ENCODE data around the gene ARID2. TPM values are rescaled to one million over a fixed set of nuclear protein-coding genes. Genes with fewer than 3 reads are reported as not detected.
A peak's percentile ranks its signal among the peaks of the same experiment; 100 is the strongest.

Gene ARID2
- total RNA-seq, 1 donor from 2014 or later, result 63.6 TPM

DNA sequence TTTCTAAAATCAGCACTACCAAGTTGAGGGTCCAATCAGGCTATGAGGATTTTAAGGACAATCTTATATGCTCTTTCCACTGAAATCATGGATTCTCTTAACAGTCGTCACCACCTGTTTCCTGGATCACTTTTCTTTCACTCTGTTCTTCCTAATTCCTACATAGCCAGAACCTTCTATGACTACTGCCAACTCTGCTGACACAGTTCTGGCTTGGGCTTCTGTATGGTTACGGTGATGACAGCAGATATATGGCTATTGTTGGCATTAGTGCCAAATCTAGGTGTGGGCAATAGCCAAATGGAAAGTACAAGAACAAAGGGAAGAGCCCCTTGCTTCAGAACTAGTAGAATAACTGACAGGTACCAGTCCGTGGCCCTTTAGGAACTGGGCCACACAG lies 124.0 kb downstream of the ARID2 start:
- Mint-ChIP-seq H3K4me3 (ENCODE audit: low read depth) (no peak overlapping the region), H3K27ac (no peak overlapping the region), H3K4me1 (ENCODE audit: low read depth) (no peaks in the 10 kb centered on the region), H3K27me3 (no peaks in the 10 kb centered on the region), H3K9me3 (ENCODE audit: low read depth) (no peaks in the 10 kb centered on the region), H3K36me3 (ENCODE audit: insufficient read depth) (peaks cover 38% of the 10 kb centered on the region)
- TF ChIP-seq, protein P1, sequence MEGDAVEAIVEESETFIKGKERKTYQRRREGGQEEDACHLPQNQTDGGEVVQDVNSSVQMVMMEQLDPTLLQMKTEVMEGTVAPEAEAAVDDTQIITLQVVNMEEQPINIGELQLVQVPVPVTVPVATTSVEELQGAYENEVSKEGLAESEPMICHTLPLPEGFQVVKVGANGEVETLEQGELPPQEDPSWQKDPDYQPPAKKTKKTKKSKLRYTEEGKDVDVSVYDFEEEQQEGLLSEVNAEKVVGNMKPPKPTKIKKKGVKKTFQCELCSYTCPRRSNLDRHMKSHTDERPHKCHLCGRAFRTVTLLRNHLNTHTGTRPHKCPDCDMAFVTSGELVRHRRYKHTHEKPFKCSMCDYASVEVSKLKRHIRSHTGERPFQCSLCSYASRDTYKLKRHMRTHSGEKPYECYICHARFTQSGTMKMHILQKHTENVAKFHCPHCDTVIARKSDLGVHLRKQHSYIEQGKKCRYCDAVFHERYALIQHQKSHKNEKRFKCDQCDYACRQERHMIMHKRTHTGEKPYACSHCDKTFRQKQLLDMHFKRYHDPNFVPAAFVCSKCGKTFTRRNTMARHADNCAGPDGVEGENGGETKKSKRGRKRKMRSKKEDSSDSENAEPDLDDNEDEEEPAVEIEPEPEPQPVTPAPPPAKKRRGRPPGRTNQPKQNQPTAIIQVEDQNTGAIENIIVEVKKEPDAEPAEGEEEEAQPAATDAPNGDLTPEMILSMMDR (IDR thresholded peaks at IDR 0.05; ENCODE audit: unreplicated experiment), result no peak
- no peak for DNase-seq (ENCODE audit: low spot score, unreplicated experiment)

DNA sequence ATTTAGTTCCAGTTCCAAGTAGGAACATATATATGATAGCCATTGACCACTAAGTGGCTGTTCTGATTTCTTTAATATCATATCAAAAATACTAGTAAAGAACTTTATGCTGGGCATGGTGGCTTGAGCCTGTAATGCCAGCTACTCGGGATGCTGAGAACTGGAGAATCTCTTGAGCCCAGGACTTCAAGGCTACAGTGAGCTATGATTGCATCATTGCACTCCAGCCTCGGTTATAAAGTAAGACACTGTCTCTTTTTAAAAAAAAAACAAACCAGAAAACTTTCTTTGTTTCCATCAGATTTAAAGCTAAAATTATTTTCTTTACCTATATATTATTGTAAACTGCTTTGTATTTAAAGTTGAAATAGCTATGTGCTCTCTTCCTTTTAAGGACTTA lies 133.8 kb downstream of the ARID2 start:
- Mint-ChIP-seq H3K9me3 (ENCODE audit: low read depth) (no peaks in the 10 kb centered on the region), H3K27ac (no peak overlapping the region)
- TF ChIP-seq, protein P1 (IDR thresholded peaks at IDR 0.05; ENCODE audit: unreplicated experiment), result no peak

DNA sequence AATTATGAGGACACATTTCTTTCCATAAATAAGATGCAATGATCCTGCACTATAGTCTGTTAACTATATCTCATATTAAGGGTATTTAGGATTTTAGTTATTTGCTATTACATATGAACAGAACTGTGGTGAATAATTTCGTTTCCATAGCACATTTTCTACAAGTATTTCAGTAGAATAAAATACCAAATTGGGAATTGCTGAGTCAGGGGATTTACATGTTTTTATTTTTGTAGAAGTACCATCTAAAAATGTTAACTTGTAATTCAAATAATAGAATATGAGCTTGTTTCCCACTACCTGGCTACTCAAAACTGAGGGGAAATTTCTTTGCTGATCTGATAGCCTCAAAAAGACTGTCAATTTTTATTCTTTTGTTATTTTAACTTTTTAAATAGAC lies 136.8 kb downstream of the ARID2 start:
- H3K9me3 Mint-ChIP-seq (ENCODE audit: low read depth), result no peaks in the 10 kb centered on the region
- H3K27me3 Mint-ChIP-seq, result no peaks in the 10 kb centered on the region
- no peak overlapping the region for H3K4me3 Mint-ChIP-seq (ENCODE audit: low read depth)
- H3K36me3 Mint-ChIP-seq (ENCODE audit: insufficient read depth), result peaks cover 30% of the 10 kb centered on the region
- TF ChIP-seq, protein P1 (IDR thresholded peaks at IDR 0.05; ENCODE audit: unreplicated experiment), result no peak
- no peak for DNase-seq (ENCODE audit: low spot score, unreplicated experiment)
- H3K4me1 Mint-ChIP-seq (ENCODE audit: low read depth), result peaks cover 4% of the 10 kb centered on the region
- no peak overlapping the region for H3K27ac Mint-ChIP-seq

More for the DNA sequence above, 133.8 kb downstream of the ARID2 start:
- no peak overlapping the region for H3K4me3 Mint-ChIP-seq (ENCODE audit: low read depth)
- H3K36me3 Mint-ChIP-seq (ENCODE audit: insufficient read depth), result peaks cover 25% of the 10 kb centered on the region
- no peaks in the 10 kb centered on the region for H3K27me3 Mint-ChIP-seq
- peaks cover 4% of the 10 kb centered on the region for H3K4me1 Mint-ChIP-seq (ENCODE audit: low read depth)
- no peak for DNase-seq (ENCODE audit: low spot score, unreplicated experiment)

DNA sequence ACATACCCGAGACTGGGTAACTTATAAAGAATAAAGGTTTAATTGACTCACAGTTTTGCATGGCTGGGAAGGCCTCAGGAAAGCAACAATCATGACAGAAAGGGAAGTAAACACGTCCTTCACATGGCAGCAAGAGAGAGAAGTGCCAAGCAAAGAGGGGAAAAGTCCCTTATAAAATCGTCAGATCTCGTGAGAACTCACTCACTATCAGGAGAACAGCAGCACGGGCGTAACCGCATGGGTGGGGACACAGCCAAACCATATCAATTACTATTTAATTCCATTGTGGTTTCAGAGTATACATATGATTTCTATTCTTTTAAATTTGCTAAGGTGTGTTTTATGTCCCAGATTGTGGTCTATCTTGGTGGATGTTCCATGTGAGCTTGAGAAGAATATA lies 142.9 kb downstream of the ARID2 start:
- no peak for DNase-seq (ENCODE audit: low spot score, unreplicated experiment)
- Mint-ChIP-seq H3K4me3 (ENCODE audit: low read depth) (no peak overlapping the region), H3K27me3 (no peaks in the 10 kb centered on the region), H3K36me3 (ENCODE audit: insufficient read depth) (peaks cover 47% of the 10 kb centered on the region), H3K4me1 (ENCODE audit: low read depth) (no peaks in the 10 kb centered on the region), H3K27ac (peak overlapping the region; percentile 80), H3K9me3 (ENCODE audit: low read depth) (peaks cover 8% of the 10 kb centered on the region)
- TF ChIP-seq, protein P1 (IDR thresholded peaks at IDR 0.05; ENCODE audit: unreplicated experiment), result no peak

DNA sequence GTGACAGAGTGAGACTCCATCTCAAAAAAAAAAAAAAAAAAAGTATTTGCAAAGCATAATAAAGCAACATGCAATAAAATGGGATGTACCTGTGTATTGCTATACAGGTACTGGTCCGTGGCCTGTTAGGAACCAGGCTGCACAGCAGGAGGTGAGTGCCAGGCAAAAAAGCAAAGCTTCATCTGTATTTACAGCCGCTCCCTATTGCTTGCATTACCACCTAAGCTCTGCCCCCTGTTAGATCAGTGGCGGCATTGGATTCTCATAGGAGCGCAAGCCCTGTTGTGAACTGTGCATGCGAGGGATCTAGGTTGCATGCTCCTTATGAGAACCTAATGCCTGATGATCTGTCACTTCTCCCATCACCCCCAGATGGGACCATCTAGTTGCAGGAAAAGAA lies 147.6 kb downstream of the ARID2 start:
- Mint-ChIP-seq H3K27ac (no peak overlapping the region), H3K4me3 (ENCODE audit: low read depth) (no peak overlapping the region), H3K4me1 (ENCODE audit: low read depth) (peaks cover 25% of the 10 kb centered on the region), H3K9me3 (ENCODE audit: low read depth) (peaks cover 8% of the 10 kb centered on the region), H3K36me3 (ENCODE audit: insufficient read depth) (peaks cover 52% of the 10 kb centered on the region), H3K27me3 (no peaks in the 10 kb centered on the region)
- no peak for DNase-seq (ENCODE audit: low spot score, unreplicated experiment)
- TF ChIP-seq, protein P1 (IDR thresholded peaks at IDR 0.05; ENCODE audit: unreplicated experiment), result no peak
